ENCODE measurements around the gene MYO1B.
A peak's percentile ranks its signal among the peaks of the same experiment; 100 is the strongest.

The MYO1B gene

DNA sequence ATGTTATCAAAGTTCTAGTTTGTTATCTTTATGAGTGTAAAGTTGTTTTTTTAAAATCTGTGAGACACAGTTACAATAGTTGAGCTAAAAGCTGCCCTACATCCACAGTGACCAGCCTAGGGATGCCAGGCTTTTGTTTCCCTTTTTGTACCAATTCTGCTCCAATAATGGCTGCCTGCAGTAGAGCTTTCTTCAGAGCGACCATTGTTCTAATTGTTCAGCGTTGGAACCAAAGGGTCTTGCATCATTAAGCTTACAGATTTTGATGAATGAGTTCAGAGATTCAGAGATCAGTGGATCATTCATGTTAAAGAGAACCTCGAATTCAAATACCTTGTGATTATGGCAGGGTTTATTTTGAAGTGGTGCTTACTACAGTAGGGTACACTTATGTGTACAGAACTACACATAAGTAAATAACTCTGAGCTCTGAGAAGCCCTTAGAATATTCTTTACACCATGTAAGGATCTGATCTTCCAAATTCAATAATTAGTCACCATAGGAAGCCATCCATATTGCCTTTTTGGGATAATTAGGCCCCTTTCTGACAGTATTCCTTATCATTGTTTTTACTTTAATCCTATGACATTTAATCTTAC lies 157.9 kb downstream of the MYO1B start:
- Histone ChIP-seq H3K9me3 (ENCODE audit: control insufficient read depth, low read length) (no peaks in the 10 kb centered on the region), H3K27ac (ENCODE audit: low read length, poor library complexity, severe bottlenecking) (no peak overlapping the region), H3K18ac (ENCODE audit: low read depth in 1 of 2, low read length in 2 of 2) (no peak overlapping the region), H3K4ac (ENCODE audit: low read depth in 1 of 2, low read length in 2 of 2) (no peak overlapping the region), H3K14ac (ENCODE audit: low read length in 2 of 2) (no peak overlapping the region), H2BK15ac (ENCODE audit: low read depth, poor library complexity, severe bottlenecking) (no peak overlapping the region), H2BK5ac (ENCODE audit: low read depth, low read length, poor library complexity, severe bottlenecking) (no peak overlapping the region), H3K23ac (ENCODE audit: low read length in 2 of 2) (no peak overlapping the region), H4K8ac (ENCODE audit: low read length) (no peak overlapping the region), H3K36me3 (ENCODE audit: control insufficient read depth in 1 of 2, insufficient read depth in 2 of 2, low read depth in 1 of 2, low read length in 2 of 2) (peaks cover 10 to 90% of the 10 kb centered on the region in 2 experiments), H2AFZ (ENCODE audit: low read depth, low read length) (no peak overlapping the region), H3K4me1 (ENCODE audit: control insufficient read depth, insufficient read depth, low read depth, low read length) (no peaks in the 10 kb centered on the region), H2AK5ac (ENCODE audit: low read length, severe bottlenecking) (no peak overlapping the region), H4K91ac (ENCODE audit: low read length) (no peak overlapping the region), H3K9ac (ENCODE audit: low read length) (no peak overlapping the region), H3K79me1 (replicated peaks; ENCODE audit: low read length, poor library complexity, severe bottlenecking) (peaks cover 8% of the 10 kb centered on the region), H3K4me2 (ENCODE audit: low read length, poor library complexity, severe bottlenecking) (no peak overlapping the region), H3K27me3 (ENCODE audit: control insufficient read depth in 1 of 2, insufficient read depth in 1 of 2, low read length in 2 of 2) (no peaks in the 10 kb centered on the region), H2BK12ac (ENCODE audit: low read length in 2 of 2) (no peak overlapping the region), H2BK120ac (ENCODE audit: low read depth, low read length) (no peak overlapping the region), H3K4me3 (ENCODE audit: insufficient read depth in 1 of 2, low read depth in 1 of 2, low read length in 2 of 2) (no peak overlapping the region)
- no peak for DNase-seq
- WGBS: 100% methylated on average over 2 of the region's 3 CpGs

DNA sequence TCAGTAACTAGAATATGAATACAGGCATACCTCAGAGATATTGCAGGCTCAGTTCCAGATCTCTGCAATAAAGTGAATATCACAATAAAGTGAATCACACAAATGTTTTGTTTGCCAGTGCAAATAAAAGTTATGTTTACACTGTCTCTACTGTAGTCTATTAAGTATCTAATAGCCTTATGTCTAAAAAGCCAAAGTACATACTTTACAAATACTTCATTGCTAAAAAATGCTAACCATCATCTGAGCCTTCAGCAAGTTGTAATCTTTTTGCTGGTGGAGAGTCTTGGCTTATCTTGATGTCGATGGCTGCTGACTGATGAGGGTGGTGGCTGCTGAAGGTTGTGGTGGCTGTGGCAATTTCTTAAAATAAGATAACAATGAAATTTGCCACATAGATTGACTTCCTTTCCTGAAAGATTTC lies 159.4 kb downstream of the MYO1B start:
- peaks cover 10% of the 10 kb centered on the region for H3K79me1 ChIP-seq (replicated peaks; ENCODE audit: low read length, poor library complexity, severe bottlenecking)
- H4K8ac ChIP-seq (ENCODE audit: low read length): no peak overlapping the region
- peak overlapping the region; percentile 0 for H3K9ac ChIP-seq (ENCODE audit: low read length)
- peaks cover 12 to 100% of the 10 kb centered on the region in 2 experiments for H3K36me3 ChIP-seq (ENCODE audit: control insufficient read depth in 1 of 2, insufficient read depth in 2 of 2, low read depth in 1 of 2, low read length in 2 of 2)
- H3K4ac ChIP-seq (ENCODE audit: low read depth in 1 of 2, low read length in 2 of 2): no peak overlapping the region
- no peak overlapping the region for H2BK5ac ChIP-seq (ENCODE audit: low read depth, low read length, poor library complexity, severe bottlenecking)
- no peak overlapping the region for H4K91ac ChIP-seq (ENCODE audit: low read length)
- H3K23ac ChIP-seq (ENCODE audit: low read length in 2 of 2): no peak overlapping the region
- no peak overlapping the region for H3K18ac ChIP-seq (ENCODE audit: low read depth in 1 of 2, low read length in 2 of 2)
- H3K4me1 ChIP-seq (ENCODE audit: control insufficient read depth, insufficient read depth, low read depth, low read length): no peaks in the 10 kb centered on the region
- no peak overlapping the region for H3K4me3 ChIP-seq (ENCODE audit: insufficient read depth in 1 of 2, low read depth in 1 of 2, low read length in 2 of 2)
- no peaks in the 10 kb centered on the region for H3K27me3 ChIP-seq (ENCODE audit: control insufficient read depth in 1 of 2, insufficient read depth in 1 of 2, low read length in 2 of 2)
- no peaks in the 10 kb centered on the region for H3K9me3 ChIP-seq (ENCODE audit: control insufficient read depth, low read length)
- H2BK120ac ChIP-seq (ENCODE audit: low read depth, low read length): no peak overlapping the region
- H2BK12ac ChIP-seq (ENCODE audit: low read length in 2 of 2): no peak overlapping the region
- no peak overlapping the region for H3K14ac ChIP-seq (ENCODE audit: low read length in 2 of 2)
- H3K4me2 ChIP-seq (ENCODE audit: low read length, poor library complexity, severe bottlenecking): no peak overlapping the region
- no peak overlapping the region for H3K27ac ChIP-seq (ENCODE audit: low read length, poor library complexity, severe bottlenecking)
- H2AFZ ChIP-seq (ENCODE audit: low read depth, low read length): no peak overlapping the region
- no peak overlapping the region for H2AK5ac ChIP-seq (ENCODE audit: low read length, severe bottlenecking)
- 38% methylated on average over 1 of the region's 1 CpG for WGBS
- peak; percentile 26 for DNase-seq
- H2BK15ac ChIP-seq (ENCODE audit: low read depth, poor library complexity, severe bottlenecking): no peak overlapping the region

DNA sequence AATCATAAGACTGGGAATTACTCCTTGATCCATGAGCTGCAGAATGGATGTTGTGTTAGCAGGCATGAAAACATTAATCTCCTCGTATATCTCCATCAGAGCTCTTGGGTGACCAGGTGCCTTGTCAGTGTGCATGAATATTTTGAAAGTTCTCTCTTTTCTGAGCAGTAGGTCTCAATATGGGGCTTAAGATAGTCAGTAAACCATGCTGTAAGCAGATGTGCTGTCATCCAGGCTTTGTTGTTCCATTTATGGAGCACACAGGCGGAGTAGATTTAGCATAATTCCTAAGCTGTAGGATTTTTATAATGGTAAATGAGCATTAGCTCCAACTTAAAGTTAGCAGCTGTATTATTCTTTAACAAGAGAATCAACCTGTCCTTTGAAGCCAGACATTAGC lies 160.3 kb downstream of the MYO1B start:
- no peak overlapping the region for H2BK12ac ChIP-seq (ENCODE audit: low read length in 2 of 2)
- no peak overlapping the region for H3K4me3 ChIP-seq (ENCODE audit: insufficient read depth in 1 of 2, low read depth in 1 of 2, low read length in 2 of 2)
- no peak overlapping the region for H4K91ac ChIP-seq (ENCODE audit: low read length)
- H3K4ac ChIP-seq (ENCODE audit: low read depth in 1 of 2, low read length in 2 of 2): no peak overlapping the region
- H3K4me1 ChIP-seq (ENCODE audit: control insufficient read depth, insufficient read depth, low read depth, low read length): no peaks in the 10 kb centered on the region
- no peak overlapping the region for H3K27ac ChIP-seq (ENCODE audit: low read length, poor library complexity, severe bottlenecking)
- H3K27me3 ChIP-seq (ENCODE audit: control insufficient read depth in 1 of 2, insufficient read depth in 1 of 2, low read length in 2 of 2): no peaks in the 10 kb centered on the region
- WGBS: 100% methylated on average over 1 of the region's 2 CpGs
- peaks cover 8% of the 10 kb centered on the region for H3K79me1 ChIP-seq (replicated peaks; ENCODE audit: low read length, poor library complexity, severe bottlenecking)
- H3K4me2 ChIP-seq (ENCODE audit: low read length, poor library complexity, severe bottlenecking): no peak overlapping the region
- peak overlapping the region; percentile 29 for H2AK5ac ChIP-seq (ENCODE audit: low read length, severe bottlenecking)
- H2BK15ac ChIP-seq (ENCODE audit: low read depth, poor library complexity, severe bottlenecking): no peak overlapping the region
- H2AFZ ChIP-seq (ENCODE audit: low read depth, low read length): no peak overlapping the region
- no peak overlapping the region for H2BK5ac ChIP-seq (ENCODE audit: low read depth, low read length, poor library complexity, severe bottlenecking)
- H3K9ac ChIP-seq (ENCODE audit: low read length): no peak overlapping the region
- H4K8ac ChIP-seq (ENCODE audit: low read length): no peak overlapping the region
- peaks cover 10 to 100% of the 10 kb centered on the region in 2 experiments for H3K36me3 ChIP-seq (ENCODE audit: control insufficient read depth in 1 of 2, insufficient read depth in 2 of 2, low read depth in 1 of 2, low read length in 2 of 2)
- H3K23ac ChIP-seq (ENCODE audit: low read length in 2 of 2): no peak overlapping the region
- no peak overlapping the region for H3K18ac ChIP-seq (ENCODE audit: low read depth in 1 of 2, low read length in 2 of 2)
- no peak overlapping the region for H3K14ac ChIP-seq (ENCODE audit: low read length in 2 of 2)
- DNase-seq: no peak
- H2BK120ac ChIP-seq (ENCODE audit: low read depth, low read length): no peak overlapping the region
- no peaks in the 10 kb centered on the region for H3K9me3 ChIP-seq (ENCODE audit: control insufficient read depth, low read length)

- Histone ChIP-seq H2BK120ac (ENCODE audit: low read depth, low read length) (no peak overlapping the region), H2BK15ac (ENCODE audit: low read depth, poor library complexity, severe bottlenecking) (no peak overlapping the region), H2BK5ac (ENCODE audit: low read depth, low read length, poor library complexity, severe bottlenecking) (no peak overlapping the region)
Measured at GRCh38 chr2:191410646-191411436, 165.6 kb downstream of the MYO1B start.

More at GRCh38 chr2:191410646-191411436, 165.6 kb downstream of the MYO1B start:
- Histone ChIP-seq H2AK5ac (ENCODE audit: low read length, severe bottlenecking) (no peak overlapping the region), H3K4me1 (ENCODE audit: control insufficient read depth, insufficient read depth, low read depth, low read length) (no peaks in the 10 kb centered on the region), H3K23ac (ENCODE audit: low read length in 2 of 2) (no peak overlapping the region), H3K27me3 (ENCODE audit: control insufficient read depth in 1 of 2, insufficient read depth in 1 of 2, low read length in 2 of 2) (no peaks in the 10 kb centered on the region), H4K8ac (ENCODE audit: low read length) (no peak overlapping the region), H3K14ac (ENCODE audit: low read length in 2 of 2) (no peak overlapping the region), H3K79me1 (replicated peaks; ENCODE audit: low read length, poor library complexity, severe bottlenecking) (peaks cover 8% of the 10 kb centered on the region), H3K4ac (ENCODE audit: low read depth in 1 of 2, low read length in 2 of 2) (no peak overlapping the region), H3K18ac (ENCODE audit: low read depth in 1 of 2, low read length in 2 of 2) (no peak overlapping the region), H3K9me3 (ENCODE audit: control insufficient read depth, low read length) (no peaks in the 10 kb centered on the region), H2AFZ (ENCODE audit: low read depth, low read length) (no peak overlapping the region), H4K91ac (ENCODE audit: low read length) (no peak overlapping the region), H3K4me2 (ENCODE audit: low read length, poor library complexity, severe bottlenecking) (no peak overlapping the region), H3K36me3 (ENCODE audit: control insufficient read depth in 1 of 2, insufficient read depth in 2 of 2, low read depth in 1 of 2, low read length in 2 of 2) (peaks cover 11 to 100% of the 10 kb centered on the region in 2 experiments), H3K27ac (ENCODE audit: low read length, poor library complexity, severe bottlenecking) (no peak overlapping the region), H3K9ac (ENCODE audit: low read length) (peak overlapping the region; percentile 25), H3K4me3 (ENCODE audit: insufficient read depth in 1 of 2, low read depth in 1 of 2, low read length in 2 of 2) (no peak overlapping the region), H2BK12ac (ENCODE audit: low read length in 2 of 2) (no peak overlapping the region)
- DNase-seq: no peak
- WGBS: over 99% methylated on average over 4 of the region's 6 CpGs

Measured in mesenchymal stem cell (in vitro differentiated cells and primary cell).